H9 (cell line): ENCODE data around the gene CCL24. TPM values are rescaled to one million over a fixed set of nuclear protein-coding genes. Genes with fewer than 3 reads are reported as not detected.
A peak's percentile ranks its signal among the peaks of the same experiment; 100 is the strongest.

Source experiments
- DNase-seq: peaks from one replicate; pipeline ENCODE4 v3.0.0-alpha.2; 2017
- H2AFZ ChIP-seq: one replicate; pipeline ENCODE4 v1.6.1; 2013; ENCODE audit warnings: mild to moderate bottlenecking, low read length, control low read depth, moderate library complexity
- H2AK5ac ChIP-seq: 2 replicates; pipeline ENCODE4 v1.6.1; 2013; ENCODE audit warnings: low read length, control low read depth, mixed read lengths; ENCODE audit not compliant: insufficient read length
- H2BK120ac ChIP-seq: one replicate; pipeline ENCODE4 v1.6.1; 2013; ENCODE audit warnings: low read depth, mild to moderate bottlenecking, low read length, control low read depth, inconsistent platforms; ENCODE audit not compliant: poor library complexity, severe bottlenecking
- H2BK12ac ChIP-seq: 2 replicates; pipeline ENCODE4 v1.6.1; 2013; ENCODE audit warnings: low read length, control low read depth, mixed read lengths, low read depth; ENCODE audit not compliant: insufficient read length
- H2BK15ac ChIP-seq: 2 replicates; pipeline ENCODE4 v1.6.1; 2013; ENCODE audit warnings: low read depth, low read length, control low read depth
- H2BK20ac ChIP-seq: one replicate; pipeline ENCODE4 v1.6.1; 2013; ENCODE audit warnings: low read depth, mild to moderate bottlenecking, low read length, control low read depth, inconsistent platforms; ENCODE audit not compliant: poor library complexity, severe bottlenecking
- H2BK5ac ChIP-seq: 2 replicates; pipeline ENCODE4 v1.6.1; 2013; ENCODE audit warnings: low read length, control low read depth, mixed read lengths; ENCODE audit not compliant: insufficient read length
- H3K14ac ChIP-seq: 2 replicates; pipeline ENCODE4 v1.6.1; 2013; ENCODE audit warnings: low read length, control low read depth; ENCODE audit not compliant: insufficient read depth
- H3K18ac ChIP-seq: 2 replicates; pipeline ENCODE4 v1.6.1; 2013; ENCODE audit warnings: low read depth, mild to moderate bottlenecking, mixed read lengths, low read length, control low read depth; ENCODE audit not compliant: insufficient read length
- H3K23ac ChIP-seq: 2 replicates; pipeline ENCODE4 v1.6.1; 2013; ENCODE audit warnings: low read length, control low read depth, mixed read lengths, low read depth; ENCODE audit not compliant: insufficient read length
- H3K23me2 ChIP-seq: 2 replicates; pipeline ENCODE4 v1.6.1; 2013; ENCODE audit warnings: low read depth, mild to moderate bottlenecking, mixed read lengths, low read length, control low read depth; ENCODE audit not compliant: insufficient read length, poor library complexity, severe bottlenecking
- H3K27ac ChIP-seq: 2 replicates; pipeline ENCODE4 v1.5.1; 2013; ENCODE audit warnings: low read length, control low read depth, mixed read lengths, low read depth; ENCODE audit not compliant: insufficient read length
- H3K27me3 ChIP-seq: 2 replicates; pipeline ENCODE4 v1.6.1; 2013; ENCODE audit warnings: low read length, control low read depth, inconsistent platforms; ENCODE audit not compliant: insufficient read depth
- H3K4ac ChIP-seq: 2 replicates; pipeline ENCODE4 v1.6.1; 2013; ENCODE audit warnings: low read depth, mild to moderate bottlenecking, control low read depth, inconsistent platforms, low read length, moderate library complexity
- H3K4me1 ChIP-seq: 2 replicates; pipeline ENCODE4 v1.6.1; 2013; ENCODE audit warnings: low read length, control low read depth, inconsistent platforms; ENCODE audit not compliant: insufficient read depth
- H3K4me2 ChIP-seq: 2 replicates; pipeline ENCODE4 v1.6.1; 2013; ENCODE audit warnings: low read length, control low read depth, mixed read lengths; ENCODE audit not compliant: insufficient read length, insufficient read depth
- H3K56ac ChIP-seq: 2 replicates; pipeline ENCODE4 v1.6.1; 2013; ENCODE audit warnings: low read depth, mild to moderate bottlenecking, mixed read lengths, low read length, control low read depth; ENCODE audit not compliant: insufficient read length
- H3K79me1 ChIP-seq: 2 replicates; pipeline ENCODE4 v1.6.1; 2013; ENCODE audit warnings: low read depth, mild to moderate bottlenecking, moderate library complexity, low read length, control low read depth, inconsistent platforms; ENCODE audit not compliant: insufficient read depth, poor library complexity, severe bottlenecking
- H3K79me2 ChIP-seq: 2 replicates; pipeline ENCODE4 v1.6.1; 2013; ENCODE audit warnings: low read length, control low read depth, inconsistent platforms; ENCODE audit not compliant: insufficient read depth
- H3K9ac ChIP-seq: 2 replicates; pipeline ENCODE4 v1.6.1; 2013; ENCODE audit warnings: low read length, control low read depth, mixed read lengths; ENCODE audit not compliant: insufficient read length; ENCODE audit errors: extremely low read depth
- H3K9me3 ChIP-seq: one replicate; pipeline ENCODE4 v1.6.1; 2013; ENCODE audit warnings: low read depth, low read length, inconsistent platforms; ENCODE audit not compliant: control insufficient read depth
- H3T11ph ChIP-seq: one replicate; pipeline ENCODE4 v1.6.1; 2013; ENCODE audit warnings: mild to moderate bottlenecking, low read length, control low read depth, inconsistent platforms
- H4K20me1 ChIP-seq: one replicate; pipeline ENCODE4 v1.6.1; 2013; ENCODE audit not compliant: control insufficient read depth, insufficient read length, insufficient read depth
- H4K5ac ChIP-seq: 2 replicates; pipeline ENCODE4 v1.6.1; 2013; ENCODE audit warnings: low read depth, mild to moderate bottlenecking, mixed read lengths, low read length, control low read depth; ENCODE audit not compliant: insufficient read length
- H4K8ac ChIP-seq: replicated peaks from 2 replicates; pipeline ENCODE4 v1.6.1; 2013; ENCODE audit warnings: low read length, control low read depth, mixed read lengths, low read depth; ENCODE audit not compliant: insufficient read length
- H4K91ac ChIP-seq: 2 replicates; pipeline ENCODE4 v1.6.1; 2013; ENCODE audit warnings: low read depth, mild to moderate bottlenecking, moderate library complexity, mixed read lengths, low read length, control low read depth; ENCODE audit not compliant: insufficient read length
- H3K27ac Mint-ChIP-seq, 3 experiments: 2 replicates in 2 of 3; 3 replicates in 1 of 3; pipeline ENCODE4 v1.8.0; 2020 to 2021; ENCODE audit warnings: mixed read lengths in 3 of 3, mild to moderate bottlenecking in 1 of 3, moderate library complexity in 1 of 3
- H3K27me3 Mint-ChIP-seq: 2 replicates; pipeline ENCODE4 v1.8.0; 2021; ENCODE audit warnings: low read depth, mild to moderate bottlenecking, moderate library complexity, mixed read lengths
- H3K36me3 Mint-ChIP-seq, 3 experiments: 2 replicates in 2 of 3; 3 replicates in 1 of 3; pipeline ENCODE4 v1.8.0; 2020 to 2021; ENCODE audit warnings: low read depth in 3 of 3, mixed read lengths in 3 of 3; ENCODE audit not compliant: insufficient read depth in 1 of 3
- H3K4me1 Mint-ChIP-seq, 2 experiments: 2 replicates each; pipeline ENCODE4 v1.8.0; 2020; ENCODE audit warnings: mixed read lengths in 2 of 2
- H3K4me3 Mint-ChIP-seq, 2 experiments: 2 replicates in 1 of 2; 3 replicates in 1 of 2; pipeline ENCODE4 v1.8.0; 2020 to 2021; ENCODE audit warnings: mild to moderate bottlenecking in 2 of 2, mixed read lengths in 2 of 2, moderate library complexity in 1 of 2
- H3K9me3 Mint-ChIP-seq, 2 experiments: 2 replicates in 1 of 2; 3 replicates in 1 of 2; pipeline ENCODE4 v1.8.0; 2020; ENCODE audit warnings: mild to moderate bottlenecking in 2 of 2, mixed read lengths in 2 of 2, moderate library complexity in 1 of 2
- WGBS: extraction: QIAGEN DNeasy Blood & Tissue Kit; methylation state at CpG from one replicate; pipeline ENCODE4 v1.1.7; 2013; ENCODE audit warnings: missing lambda C conversion rate, low lambda C conversion rate, mixed read lengths; ENCODE audit not compliant: insufficient read length; ENCODE audit errors: extremely low coverage; 5-methylcytosine and 5-hydroxymethylcytosine counted together
- total RNA-seq: library from RNA; stranded (reverse); gene quantifications from 2 replicates; pipeline ENCODE4 v1.2.1, GENCODE V29; 2021
- TF ChIP-seq, protein P1 (sequence below): fragments of 200-600 bp; sonication (generic); conservative IDR thresholded peaks from 3 replicates; pipeline ENCODE4 v1.8.0; 2021; ENCODE audit warnings: antibody characterized with exemption, mild to moderate bottlenecking

CCL24 gene
- total RNA-seq, 1 experiment from 2014 or later, result not detected

DNA sequence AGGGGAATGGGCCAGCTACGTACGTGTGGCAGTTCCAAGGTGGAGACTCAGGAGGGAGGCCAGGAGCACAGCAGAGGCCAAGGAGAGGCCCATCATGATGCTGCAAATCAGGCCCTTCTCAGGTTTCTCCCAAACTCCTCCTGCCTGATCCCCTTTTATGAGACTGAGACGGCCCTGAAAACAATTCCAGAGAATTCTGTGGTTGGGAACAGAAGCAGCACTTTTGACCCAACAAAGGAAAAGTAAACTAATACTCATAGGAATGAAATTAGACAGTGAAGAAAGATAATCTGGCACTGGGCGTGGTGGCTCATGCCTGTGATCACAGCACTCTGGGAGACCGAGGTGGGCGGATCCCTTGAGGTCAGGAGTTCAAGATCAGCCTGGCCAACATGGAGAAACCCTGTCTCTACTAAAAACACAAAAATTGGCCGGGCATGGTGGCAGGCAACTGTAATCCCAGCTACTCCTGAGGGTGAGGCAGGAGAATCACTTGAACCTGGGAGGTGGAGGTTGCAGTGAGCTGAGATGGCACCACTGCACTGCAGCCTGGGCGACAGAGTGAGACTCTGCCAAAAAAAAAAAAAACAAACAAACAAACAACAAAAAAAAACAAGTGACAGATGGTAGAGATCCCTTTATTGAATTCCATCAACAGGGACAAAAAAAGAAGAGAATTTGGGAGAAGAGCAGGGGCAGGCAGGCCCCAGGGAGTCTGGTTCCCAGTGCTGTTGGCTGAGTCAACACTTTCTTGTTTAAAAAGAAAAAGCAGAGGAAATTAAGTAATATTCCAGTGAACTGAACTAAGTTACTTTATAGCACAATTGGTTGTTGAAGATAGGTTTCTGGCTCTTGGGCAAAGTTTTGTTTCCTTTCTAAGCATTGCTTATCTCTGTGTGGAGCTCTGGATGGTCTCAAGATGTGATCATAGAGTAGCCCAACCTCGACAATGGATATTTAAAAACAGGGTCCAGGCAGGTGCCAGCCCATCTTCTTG lies 41.2 kb downstream of the CCL24 start, which contains the start of gene CCL26:
Gene CCL26 (minus strand): TSS at position 131 of the 997 bp plus-strand sequence. CDS start 35 bp downstream, at position 96.
- Histone ChIP-seq H2AFZ (no peak within 1 kb of the TSS), H3K79me1 (no peaks in the 10 kb centered on the region), H2AK5ac (no peak within 1 kb of the TSS), H3K23me2 (no peaks in the 10 kb centered on the region), H3K4me1 (no peaks in the 10 kb centered on the region), H2BK15ac (no peak within 1 kb of the TSS), H4K5ac (no peak within 1 kb of the TSS), H3K18ac (no peak within 1 kb of the TSS), H2BK5ac (no peak within 1 kb of the TSS), H3K4ac (no peak within 1 kb of the TSS), H4K91ac (no peak within 1 kb of the TSS), H4K20me1 (no peaks in the 10 kb centered on the region), H3K27me3 (no peaks in the 10 kb centered on the region), H3K27ac (no peak within 1 kb of the TSS), H3K23ac (no peak within 1 kb of the TSS), H3K56ac (no peak within 1 kb of the TSS), H2BK20ac (no peak within 1 kb of the TSS), H4K8ac (no peak within 1 kb of the TSS), H3K4me2 (no peak within 1 kb of the TSS), H3K9me3 (no peaks in the 10 kb centered on the region), H3K14ac (no peak within 1 kb of the TSS), H2BK12ac (no peak within 1 kb of the TSS), H3K9ac (no peak within 1 kb of the TSS), H3T11ph (no peak within 1 kb of the TSS), H2BK120ac (no peak within 1 kb of the TSS), H3K79me2 (no peaks in the 10 kb centered on the region)
- TF ChIP-seq, protein P1, sequence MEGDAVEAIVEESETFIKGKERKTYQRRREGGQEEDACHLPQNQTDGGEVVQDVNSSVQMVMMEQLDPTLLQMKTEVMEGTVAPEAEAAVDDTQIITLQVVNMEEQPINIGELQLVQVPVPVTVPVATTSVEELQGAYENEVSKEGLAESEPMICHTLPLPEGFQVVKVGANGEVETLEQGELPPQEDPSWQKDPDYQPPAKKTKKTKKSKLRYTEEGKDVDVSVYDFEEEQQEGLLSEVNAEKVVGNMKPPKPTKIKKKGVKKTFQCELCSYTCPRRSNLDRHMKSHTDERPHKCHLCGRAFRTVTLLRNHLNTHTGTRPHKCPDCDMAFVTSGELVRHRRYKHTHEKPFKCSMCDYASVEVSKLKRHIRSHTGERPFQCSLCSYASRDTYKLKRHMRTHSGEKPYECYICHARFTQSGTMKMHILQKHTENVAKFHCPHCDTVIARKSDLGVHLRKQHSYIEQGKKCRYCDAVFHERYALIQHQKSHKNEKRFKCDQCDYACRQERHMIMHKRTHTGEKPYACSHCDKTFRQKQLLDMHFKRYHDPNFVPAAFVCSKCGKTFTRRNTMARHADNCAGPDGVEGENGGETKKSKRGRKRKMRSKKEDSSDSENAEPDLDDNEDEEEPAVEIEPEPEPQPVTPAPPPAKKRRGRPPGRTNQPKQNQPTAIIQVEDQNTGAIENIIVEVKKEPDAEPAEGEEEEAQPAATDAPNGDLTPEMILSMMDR, result no peak
- Mint-ChIP-seq H3K4me1 (peaks cover 6 to 7% of the 10 kb centered on the region in 2 experiments), H3K4me3 (no peak within 1 kb of the TSS), H3K36me3 (peaks cover 0 to 3% (median 0%) of the 10 kb centered on the region in 3 experiments; a peak in 1 of 7 replicates), H3K27ac (peak within 1 kb of the TSS in 1 of 3 experiments; percentile 42; a peak in 2 of 7 replicates), H3K9me3 (peaks cover 0 to 1% of the 10 kb centered on the region in 2 experiments; a peak in 1 of 5 replicates), H3K27me3 (no peaks in the 10 kb centered on the region)
- no CpG with 5 or more reads among the region's 9 CpGs for WGBS
- no peak for DNase-seq
